MM.1S (cell line): Measurements from ENCODE around the gene TTR.

Experiments used
- CTCF ChIP-seq: fragments of 300-600 bp; sonication (generic); IDR thresholded peaks from 2 replicates; pipeline ENCODE4 v1.5.1; 2016; ENCODE audit warnings: antibody characterized with exemption, low read length, mixed read lengths
- EZH2 ChIP-seq: fragments of 300-600 bp; sonication (generic); optimal IDR thresholded peaks from 2 replicates; pipeline ENCODE3; 2017; ENCODE audit warnings: low read depth, mild to moderate bottlenecking, antibody characterized with exemption, low read length, mixed read lengths

- TF ChIP-seq EZH2 (no peak), CTCF (no peak)
Measured at GRCh38 chr18:31609886-31610285, 18.2 kb downstream of the TTR start.
